CD4-positive, alpha-beta T cell treated with Interferon alpha-2 for 1 hour (primary cell): ENCODE results near the gene MT2A.
A peak's percentile ranks its signal among the peaks of the same experiment; 100 is the strongest.

Experiments used
- DNase-seq, 2 donors: peaks; one replicate each; pipeline ENCODE4 v3.0.0-alpha.2; 2020 to 2022

Gene MT2A

DNA sequence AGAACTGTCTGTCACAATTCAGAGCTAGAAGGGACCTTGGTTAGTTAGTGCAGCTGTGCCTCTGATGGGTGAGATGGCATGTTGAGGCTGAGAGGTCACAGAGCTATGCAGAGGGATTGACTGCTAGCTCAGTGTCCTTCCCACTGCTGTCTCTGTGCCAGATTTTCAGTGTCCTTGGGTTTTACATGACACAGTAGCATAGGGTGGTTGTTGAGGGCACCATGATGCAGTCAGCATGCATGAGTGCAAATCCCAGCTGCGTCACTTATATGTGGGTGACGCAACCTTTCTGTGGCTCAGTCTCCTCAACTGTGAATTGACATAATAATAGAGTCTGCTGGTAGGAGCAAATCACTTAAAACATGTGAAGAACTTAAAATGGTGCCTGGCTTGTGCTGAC, 32.8 kb downstream of the MT2A start:
- DNase-seq = no peak

DNA sequence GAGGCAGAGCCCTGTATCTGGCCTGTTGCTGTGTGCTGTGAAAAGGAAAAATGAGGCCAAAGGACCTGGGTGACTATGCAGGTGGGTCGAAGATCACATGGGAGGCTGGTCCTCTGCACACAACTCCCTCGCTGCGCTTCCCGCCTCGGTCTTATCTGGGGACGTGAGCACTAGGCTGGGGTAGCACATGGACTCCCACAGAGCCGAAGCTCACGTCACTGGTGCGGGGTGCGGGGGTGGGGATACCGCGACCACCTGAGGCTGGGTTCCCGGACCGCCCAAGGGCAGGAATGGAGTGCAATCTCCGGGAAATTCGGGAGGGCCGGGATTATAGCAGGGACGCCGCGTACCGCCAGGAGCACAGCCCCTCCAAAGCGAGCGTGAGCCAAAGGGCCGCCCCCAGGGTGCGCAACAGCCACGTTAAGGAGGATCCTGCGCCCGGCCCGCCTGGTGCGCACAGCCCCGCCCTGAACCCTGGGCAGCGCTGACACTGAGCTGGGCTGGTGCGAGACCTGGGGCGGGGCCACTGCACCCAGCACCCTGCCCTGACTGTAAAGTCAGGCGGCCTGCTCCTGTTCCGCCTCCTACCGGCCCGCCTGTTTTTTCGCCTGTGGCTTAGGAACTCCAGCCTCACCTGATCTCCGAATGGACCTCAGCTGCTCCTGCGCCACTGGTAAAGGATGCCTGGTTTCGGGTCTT, 34.8 kb downstream of the MT2A start:
- peak; percentile 74 to 84 for DNase-seq

DNA sequence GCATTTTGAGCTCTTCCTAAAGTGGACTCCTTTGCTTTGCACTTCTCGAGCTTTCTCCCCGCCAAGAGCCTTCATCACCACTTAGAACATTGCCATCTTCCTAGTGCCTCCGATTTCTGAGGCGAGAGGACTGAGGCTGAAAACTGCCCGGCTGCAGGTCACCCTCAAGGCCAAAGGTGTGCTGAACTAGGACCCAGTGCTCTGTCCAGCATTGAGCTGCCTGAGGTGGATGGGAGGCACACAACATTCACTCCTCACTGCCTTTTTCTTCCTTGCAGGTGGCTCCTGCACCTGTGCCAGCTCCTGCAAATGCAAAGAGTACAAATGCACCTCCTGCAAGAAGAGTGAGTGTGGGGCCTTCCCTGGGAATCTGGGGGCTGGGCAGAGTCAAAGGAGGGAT, 35.4 kb downstream of the MT2A start:
- DNase-seq = no peak

DNA sequence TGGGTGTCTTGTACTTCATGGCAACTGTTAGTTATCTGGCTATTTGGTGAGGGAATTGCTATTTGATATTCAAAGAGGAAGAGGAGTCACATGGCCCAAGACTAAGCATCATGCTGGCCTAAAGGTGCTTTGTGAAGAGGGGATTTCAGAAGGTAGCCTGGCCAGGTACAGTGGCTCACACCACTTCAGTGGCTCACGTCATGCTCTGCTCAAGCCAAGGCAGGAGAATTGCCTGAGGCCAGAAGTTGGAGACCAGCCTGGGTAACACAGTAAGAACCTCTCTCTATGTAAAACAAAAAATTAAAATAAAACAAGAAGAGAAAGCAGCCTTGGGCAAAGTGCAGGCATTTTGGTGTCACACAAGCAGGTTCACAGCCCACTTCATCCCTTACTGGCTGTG, 36.9 kb downstream of the MT2A start:
- no peak for DNase-seq

DNA sequence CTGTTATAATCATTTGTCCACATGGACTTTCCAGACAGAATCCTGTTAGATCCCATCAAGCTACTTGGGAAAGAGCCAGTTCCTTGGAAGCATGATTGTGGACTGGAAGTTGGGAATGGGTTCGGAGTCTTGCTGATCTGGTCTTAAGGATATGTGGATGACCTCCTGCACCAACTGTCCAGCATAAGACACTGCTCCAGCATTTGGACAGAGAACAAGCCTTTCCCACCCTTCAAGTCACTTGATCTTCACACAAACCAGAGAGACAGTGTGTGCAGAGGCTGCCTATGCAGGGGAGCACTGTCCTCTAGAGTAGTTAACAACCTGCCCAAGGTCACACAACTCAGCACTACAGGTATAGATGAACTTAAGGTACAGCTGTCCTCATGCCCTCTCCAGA, 37.5 kb downstream of the MT2A start:
- no peak for DNase-seq

DNA sequence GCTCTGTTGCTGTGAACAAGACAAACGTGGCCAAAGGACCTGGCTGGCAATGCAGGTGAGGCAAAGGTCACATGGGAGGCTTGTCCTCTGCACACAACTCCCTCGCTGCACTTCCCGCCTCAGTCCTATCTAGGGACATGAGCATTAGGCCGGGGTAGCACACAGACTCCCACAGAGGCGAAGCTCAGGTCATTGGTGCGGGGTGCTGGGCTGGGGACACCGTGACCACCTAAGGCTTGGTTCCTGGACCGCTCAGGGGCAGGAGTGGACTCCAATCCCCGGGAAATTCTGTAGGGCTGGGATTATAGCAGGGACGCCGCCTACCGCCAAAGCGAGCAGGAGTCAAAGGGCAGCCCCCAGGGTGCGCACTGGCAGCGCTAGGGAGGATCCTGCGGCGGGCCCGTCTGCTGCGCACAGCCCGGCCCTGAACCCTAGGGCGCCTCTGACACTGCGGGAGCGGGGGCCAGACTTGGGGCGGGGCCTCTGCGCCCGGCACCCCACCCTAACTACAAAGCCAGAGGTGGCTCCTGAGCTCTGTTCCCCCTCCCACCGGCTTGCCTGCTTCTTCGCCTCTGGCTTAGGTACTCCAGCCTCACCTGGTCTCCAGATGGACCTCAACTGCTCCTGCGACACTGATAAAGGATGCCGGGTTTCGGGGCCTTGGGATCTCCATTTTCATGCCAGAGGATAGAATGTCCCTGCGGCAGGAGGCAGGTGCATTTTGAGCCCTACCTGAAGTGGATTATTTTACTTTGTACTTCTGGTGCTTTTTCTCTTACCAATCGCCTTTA, 39.5 kb downstream of the MT2A start:
- DNase-seq = no peak

DNA sequence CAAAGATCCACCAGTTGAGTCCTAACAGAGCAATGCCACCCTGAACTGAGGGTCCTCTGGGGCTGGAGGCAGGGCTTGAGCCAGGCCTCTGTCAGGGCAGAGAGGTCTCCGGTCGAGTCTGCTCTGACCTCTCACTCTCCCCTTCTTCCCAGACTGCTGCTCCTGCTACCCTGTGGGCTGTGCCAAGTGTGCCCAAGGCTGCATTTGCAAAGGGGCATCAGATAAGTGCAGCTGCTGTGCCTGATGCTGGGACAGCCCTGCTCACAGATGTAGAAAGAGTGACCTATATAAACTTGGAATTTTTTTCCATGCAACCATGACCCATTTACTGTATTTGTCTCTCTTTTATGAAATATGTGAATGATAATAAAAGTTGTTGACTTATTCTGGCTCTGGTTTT, 40.9 kb downstream of the MT2A start:
- DNase-seq = no peak

DNA sequence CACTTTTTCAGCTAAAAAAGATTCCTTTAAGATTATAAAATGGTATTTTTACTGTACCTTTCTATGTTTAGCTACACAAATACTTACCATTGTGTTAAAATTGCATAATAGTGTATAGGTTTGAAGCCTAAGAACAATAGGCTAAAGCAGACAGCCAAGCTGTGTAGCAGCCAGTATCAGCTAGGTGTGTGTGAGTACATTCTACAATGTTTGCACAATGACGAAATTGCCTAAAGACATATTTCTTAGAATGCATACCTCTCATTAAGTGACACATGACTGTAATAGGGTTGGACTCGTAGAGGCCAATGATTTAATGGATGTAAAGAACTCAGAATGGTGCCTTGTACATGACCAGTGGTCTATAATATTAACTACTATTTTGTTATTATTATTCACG, 41.4 kb downstream of the MT2A start:
- DNase-seq = no peak

DNA sequence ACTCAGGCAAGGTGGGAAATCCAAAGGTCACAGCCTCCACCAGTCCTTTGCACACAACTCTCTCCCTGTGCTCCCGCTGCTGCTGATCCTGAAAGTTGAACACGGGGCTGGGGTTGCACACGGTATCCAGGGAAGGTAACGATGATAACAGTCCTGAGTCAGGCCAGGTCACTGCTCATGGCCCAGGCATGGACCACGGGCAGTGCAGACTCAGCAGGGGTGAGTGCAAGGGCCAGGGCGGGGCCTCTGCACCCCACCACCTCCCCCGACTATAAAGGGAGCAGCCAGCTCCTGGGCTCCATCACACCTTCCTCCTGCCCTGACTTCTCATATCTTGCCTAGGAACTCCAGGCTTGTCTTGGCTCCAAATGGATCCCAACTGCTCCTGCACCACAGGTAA, 43.2 kb downstream of the MT2A start, which contains the start of gene MT1B:
TSS of gene MT1B (plus strand) at position 301 of the 400 bp plus-strand sequence. CDS start at position 369, 68 bp downstream.
- no peak for DNase-seq

DNA sequence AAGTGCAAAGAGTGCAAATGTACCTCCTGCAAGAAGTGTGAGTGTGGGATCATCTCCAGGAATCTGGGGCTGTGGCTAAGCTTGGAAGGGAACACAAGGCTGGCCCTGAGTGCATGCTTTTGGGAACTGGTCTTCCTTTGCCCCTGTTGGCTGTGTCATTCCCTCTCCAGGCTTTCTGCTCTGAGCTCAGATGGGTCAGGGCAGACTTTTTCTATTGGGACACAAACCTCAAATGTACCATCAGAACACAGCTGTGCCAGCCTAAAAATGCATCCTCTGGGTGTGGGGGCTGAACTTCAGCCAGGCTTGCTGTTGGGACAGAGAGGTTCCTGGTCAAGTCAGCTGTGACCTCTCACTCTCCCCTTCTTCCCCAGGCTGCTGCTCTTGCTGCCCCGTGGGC, 44.2 kb downstream of the MT2A start:
- DNase-seq = no peak

DNA sequence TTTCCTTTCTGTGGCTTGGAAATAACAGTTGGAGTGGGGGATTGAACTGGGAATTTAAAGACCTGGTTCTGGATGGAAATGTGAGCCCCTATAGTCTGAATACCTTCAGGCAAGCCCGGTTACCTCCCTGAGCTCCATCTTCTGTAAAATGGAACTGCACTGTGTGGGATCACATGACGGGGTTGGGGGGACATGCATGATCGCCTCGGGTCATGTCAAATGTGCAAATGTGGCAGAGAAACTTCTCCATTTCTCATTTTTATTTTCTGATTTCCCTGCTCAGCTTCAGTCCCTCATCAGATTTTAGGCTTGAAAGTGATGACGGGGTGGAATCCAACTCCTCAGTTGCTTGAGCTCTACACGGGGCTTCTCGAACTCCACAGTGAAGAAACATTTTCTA, 44.8 kb downstream of the MT2A start:
- no peak for DNase-seq

DNA sequence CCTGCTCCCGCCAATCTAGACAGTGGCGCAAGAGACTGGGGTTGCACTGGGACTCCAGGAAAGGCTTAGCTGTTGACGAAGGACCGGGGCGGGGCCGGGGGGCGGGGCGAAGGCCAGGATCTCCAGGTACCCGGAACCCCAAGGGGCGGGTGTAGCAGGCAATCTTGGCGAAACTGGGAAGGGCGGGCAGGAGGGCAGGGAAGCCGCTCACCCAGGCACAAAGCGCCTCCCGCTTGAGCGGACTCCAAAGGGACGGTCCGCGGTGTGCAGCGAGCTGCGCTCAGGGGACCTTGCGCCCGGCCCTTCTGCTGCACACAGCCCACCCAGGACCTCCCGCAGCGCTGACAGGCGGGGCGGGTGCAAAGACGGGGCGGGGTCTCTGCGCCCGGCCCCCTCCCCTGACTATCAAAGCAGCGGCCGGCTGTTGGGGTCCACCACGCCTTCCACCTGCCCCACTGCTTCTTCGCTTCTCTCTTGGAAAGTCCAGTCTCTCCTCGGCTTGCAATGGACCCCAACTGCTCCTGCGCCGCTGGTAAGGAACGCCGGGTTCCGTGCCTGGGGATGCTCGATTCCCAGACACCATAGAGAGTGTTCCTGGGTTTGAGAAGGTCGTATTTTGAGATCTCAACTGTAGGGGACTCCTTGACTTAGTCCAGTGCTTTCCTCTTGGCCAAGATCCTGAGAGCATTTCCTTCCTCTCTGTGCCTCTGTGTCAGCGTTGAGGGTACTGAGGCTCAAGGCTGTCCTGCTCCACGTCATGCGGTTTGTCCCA, 49.4 kb downstream of the MT2A start, which contains the start of gene MT1F:
TSS of gene MT1F (plus strand) at position 405 of the 772 bp plus-strand sequence. CDS start at position 505, 100 bp downstream.
- peak; percentile 53 to 75 for DNase-seq

DNA sequence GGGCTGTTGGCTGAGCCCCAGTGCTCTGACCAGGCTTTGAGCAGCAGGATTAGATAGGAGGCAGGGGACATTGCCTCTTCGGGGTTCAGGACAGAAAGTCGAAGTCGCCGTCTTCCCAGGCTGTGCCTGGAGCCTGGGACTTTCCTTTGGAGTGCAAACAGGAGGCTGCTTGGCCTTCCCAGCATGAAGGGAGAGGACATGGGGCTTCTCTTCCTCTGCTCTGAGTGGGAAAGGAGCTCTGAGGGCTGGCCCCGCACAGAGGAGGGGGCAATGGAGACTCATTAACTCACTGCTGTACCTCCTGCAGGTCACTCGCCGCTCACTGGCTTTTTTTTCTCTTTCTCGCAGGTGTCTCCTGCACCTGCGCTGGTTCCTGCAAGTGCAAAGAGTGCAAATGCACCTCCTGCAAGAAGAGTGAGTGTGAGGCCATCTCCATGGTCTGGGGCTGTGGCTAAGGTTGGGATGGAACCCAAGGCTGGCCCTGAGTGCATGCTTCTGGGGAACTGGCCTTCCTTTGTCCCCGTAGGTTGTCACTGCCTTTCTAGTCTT, 50.0 kb downstream of the MT2A start:
- DNase-seq = no peak
